Measurements from ENCODE around the gene C9orf43. TPM values are rescaled to one million over a fixed set of nuclear protein-coding genes. Genes with fewer than 3 reads are reported as not detected.

The C9orf43 gene
- total and polyA plus RNA-seq, 9 of the 15 experiments (the other 6 are each of a cell fraction or from before 2014, with no cell fraction given) = 0.21 to 0.58 (median 0.33) TPM

- peak; percentile 40; the same call in 1 of the 2 replicates for TF ChIP-seq ETS1 (conservative IDR thresholded peaks at IDR 0.05; ENCODE audit: control insufficient read depth, low read depth, low read length)
- 0 out of 2 replicates have a peak, but pooled peaks have one; percentile 10 for TF ChIP-seq CBFB (CRISPR knock-in tag; IDR thresholded peaks at IDR 0.05)
- no peak for TF ChIP-seq SMARCB1 (IDR thresholded peaks at IDR 0.05; ENCODE audit: insufficient read length, low read depth)
- TF ChIP-seq PPARD (CRISPR knock-in tag; IDR thresholded peaks at IDR 0.05) = no peak
- TF ChIP-seq SOX6 (IDR thresholded peaks at IDR 0.05) = peak; percentile 62
- no peak for TF ChIP-seq FUS (optimal IDR thresholded peaks at IDR 0.05; ENCODE audit: low read depth, low read length)
- 0 out of 2 replicates have a peak, but pooled peaks have one; percentile 45 for TF ChIP-seq ZHX1 (conservative IDR thresholded peaks at IDR 0.05; ENCODE audit: low read length)
- TF ChIP-seq MTA1 (IDR thresholded peaks at IDR 0.05; ENCODE audit: borderline replicate concordance) = 0 out of 2 replicates have a peak, but pooled peaks have one; percentile 23
- TF ChIP-seq SRSF9 (IDR thresholded peaks at IDR 0.05; ENCODE audit: borderline replicate concordance, low read depth, low read length) = no peak
- TF ChIP-seq HES1 (IDR thresholded peaks at IDR 0.05; ENCODE audit: low read depth) = no peak
- no peak for TF ChIP-seq ZNF24 (IDR thresholded peaks at IDR 0.05)
- no peak for TF ChIP-seq SRSF3 (IDR thresholded peaks at IDR 0.05; ENCODE audit: insufficient read depth, low read length)
- TF ChIP-seq ATF1 (CRISPR knock-in tag; IDR thresholded peaks at IDR 0.05) = 0 out of 2 replicates have a peak, but pooled peaks have one; percentile 18
- TF ChIP-seq ATF1 (tag; IDR thresholded peaks at IDR 0.05) = peak; percentile 92
- no peak for TF ChIP-seq NELFE (IDR thresholded peaks at IDR 0.05; ENCODE audit: insufficient read depth, insufficient read length)
- TF ChIP-seq NCOA1 (IDR thresholded peaks at IDR 0.05; ENCODE audit: low read depth) = 0 out of 2 replicates have a peak, but pooled peaks have one; percentile 23
- no peak for TF ChIP-seq SIX5 (IDR thresholded peaks at IDR 0.05; ENCODE audit: borderline replicate concordance in 1 of 2, insufficient read depth in 1 of 2, low read depth in 1 of 2, low read length in 2 of 2)
- TF ChIP-seq, protein P1, sequence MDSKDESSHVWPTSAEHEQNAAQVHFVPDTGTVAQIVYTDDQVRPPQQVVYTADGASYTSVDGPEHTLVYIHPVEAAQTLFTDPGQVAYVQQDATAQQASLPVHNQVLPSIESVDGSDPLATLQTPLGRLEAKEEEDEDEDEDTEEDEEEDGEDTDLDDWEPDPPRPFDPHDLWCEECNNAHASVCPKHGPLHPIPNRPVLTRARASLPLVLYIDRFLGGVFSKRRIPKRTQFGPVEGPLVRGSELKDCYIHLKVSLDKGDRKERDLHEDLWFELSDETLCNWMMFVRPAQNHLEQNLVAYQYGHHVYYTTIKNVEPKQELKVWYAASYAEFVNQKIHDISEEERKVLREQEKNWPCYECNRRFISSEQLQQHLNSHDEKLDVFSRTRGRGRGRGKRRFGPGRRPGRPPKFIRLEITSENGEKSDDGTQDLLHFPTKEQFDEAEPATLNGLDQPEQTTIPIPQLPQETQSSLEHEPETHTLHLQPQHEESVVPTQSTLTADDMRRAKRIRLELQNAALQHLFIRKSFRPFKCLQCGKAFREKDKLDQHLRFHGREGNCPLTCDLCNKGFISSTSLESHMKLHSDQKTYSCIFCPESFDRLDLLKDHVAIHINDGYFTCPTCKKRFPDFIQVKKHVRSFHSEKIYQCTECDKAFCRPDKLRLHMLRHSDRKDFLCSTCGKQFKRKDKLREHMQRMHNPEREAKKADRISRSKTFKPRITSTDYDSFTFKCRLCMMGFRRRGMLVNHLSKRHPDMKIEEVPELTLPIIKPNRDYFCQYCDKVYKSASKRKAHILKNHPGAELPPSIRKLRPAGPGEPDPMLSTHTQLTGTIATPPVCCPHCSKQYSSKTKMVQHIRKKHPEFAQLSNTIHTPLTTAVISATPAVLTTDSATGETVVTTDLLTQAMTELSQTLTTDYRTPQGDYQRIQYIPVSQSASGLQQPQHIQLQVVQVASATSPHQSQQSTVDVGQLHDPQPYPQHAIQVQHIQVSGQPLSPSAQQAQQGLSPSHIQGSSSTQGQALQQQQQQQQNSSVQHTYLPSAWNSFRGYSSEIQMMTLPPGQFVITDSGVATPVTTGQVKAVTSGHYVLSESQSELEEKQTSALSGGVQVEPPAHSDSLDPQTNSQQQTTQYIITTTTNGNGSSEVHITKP (IDR thresholded peaks at IDR 0.05; ENCODE audit: partially characterized antibody) = peak; percentile 83
- TF ChIP-seq ZBTB2 (IDR thresholded peaks at IDR 0.05) = peak; percentile 76
Observed at GRCh38 chr9:113410207-113410864, at the start of gene C9orf43, which contains the start of gene POLE3 (continued).
